ENCODE results near the gene ALX3.
"Not testable (repeated sequence)": the region's sequence is repeated elsewhere in the genome, so short reads cannot be mapped to it uniquely, and the experiment has no call there.

The ALX3 gene

GRCh38 chr1:110088739-110089316, 18.4 kb upstream of the ALX3 start:
- TF ChIP-seq POLR2A (IDR thresholded peaks at IDR 0.05; ENCODE audit: low read depth, low read length) (no peak), POLR2AphosphoS5 (IDR thresholded peaks at IDR 0.05; ENCODE audit: low read depth, low read length) (no peak), TAF1 (IDR thresholded peaks at IDR 0.05; ENCODE audit: borderline replicate concordance, low read depth, low read length) (no peak)
- DNase-seq (ENCODE audit: insufficient read length): no peak
- FAIRE-seq: no peak

GRCh38 chr1:110087812-110088738, 17.6 kb upstream of the ALX3 start:
- FAIRE-seq (peak; percentile 40), DNase-seq (ENCODE audit: insufficient read length) (peak; percentile 54)
- no peak for TF ChIP-seq TAF1 (IDR thresholded peaks at IDR 0.05; ENCODE audit: borderline replicate concordance, low read depth, low read length)
- no peak for TF ChIP-seq POLR2A (IDR thresholded peaks at IDR 0.05; ENCODE audit: low read depth, low read length)
- no peak for TF ChIP-seq POLR2AphosphoS5 (IDR thresholded peaks at IDR 0.05; ENCODE audit: low read depth, low read length)

GRCh38 chr1:110086961-110087360, 16.5 kb upstream of the ALX3 start:
- FAIRE-seq (no peak), DNase-seq (ENCODE audit: insufficient read length) (no peak)
- TF ChIP-seq POLR2A (IDR thresholded peaks at IDR 0.05; ENCODE audit: low read depth, low read length) (no peak), POLR2AphosphoS5 (IDR thresholded peaks at IDR 0.05; ENCODE audit: low read depth, low read length) (no peak)

GRCh38 chr1:110085671-110086070, 15.2 kb upstream of the ALX3 start:
- FAIRE-seq (no peak), DNase-seq (ENCODE audit: insufficient read length) (no peak)
- no peak for TF ChIP-seq POLR2A (IDR thresholded peaks at IDR 0.05; ENCODE audit: low read depth, low read length)
- TF ChIP-seq POLR2AphosphoS5 (IDR thresholded peaks at IDR 0.05; ENCODE audit: low read depth, low read length): no peak
- no peak for TF ChIP-seq TAF1 (IDR thresholded peaks at IDR 0.05; ENCODE audit: borderline replicate concordance, low read depth, low read length)

GRCh38 chr1:110084227-110085078, 14.0 kb upstream of the ALX3 start:
- no peak for FAIRE-seq
- no peak for DNase-seq (ENCODE audit: insufficient read length)
- no peak for TF ChIP-seq TAF1 (IDR thresholded peaks at IDR 0.05; ENCODE audit: borderline replicate concordance, low read depth, low read length)
- peak; percentile 42; the same call in 1 of the 2 replicates for TF ChIP-seq POLR2A (IDR thresholded peaks at IDR 0.05; ENCODE audit: low read depth, low read length)

DNA sequence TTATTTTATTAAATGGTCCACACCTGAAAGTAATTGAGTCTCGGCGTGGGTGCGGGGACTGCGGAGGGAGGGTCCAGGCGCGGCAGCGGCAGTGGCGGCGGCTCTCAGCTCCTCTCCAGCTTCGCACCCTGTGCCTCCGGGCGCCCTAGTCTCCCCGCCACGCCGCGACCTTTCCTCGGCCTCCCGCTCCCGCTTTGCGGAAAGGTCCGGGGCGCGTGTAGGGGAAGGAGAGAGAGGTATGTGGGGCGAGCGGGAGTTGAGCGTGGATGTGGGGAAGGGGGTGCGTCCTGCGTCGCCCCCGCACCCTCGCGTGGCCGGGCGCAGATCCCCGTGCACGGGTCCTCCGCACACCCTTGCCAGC, 13.4 kb upstream of the ALX3 start:
- TF ChIP-seq TAF1 (IDR thresholded peaks at IDR 0.05; ENCODE audit: borderline replicate concordance, low read depth, low read length) (no peak), POLR2AphosphoS5 (IDR thresholded peaks at IDR 0.05; ENCODE audit: low read depth, low read length) (no peak), POLR2A (IDR thresholded peaks at IDR 0.05; ENCODE audit: low read depth, low read length) (no peak)
- DNase-seq (ENCODE audit: insufficient read length) (no peak), FAIRE-seq (no peak)

DNA sequence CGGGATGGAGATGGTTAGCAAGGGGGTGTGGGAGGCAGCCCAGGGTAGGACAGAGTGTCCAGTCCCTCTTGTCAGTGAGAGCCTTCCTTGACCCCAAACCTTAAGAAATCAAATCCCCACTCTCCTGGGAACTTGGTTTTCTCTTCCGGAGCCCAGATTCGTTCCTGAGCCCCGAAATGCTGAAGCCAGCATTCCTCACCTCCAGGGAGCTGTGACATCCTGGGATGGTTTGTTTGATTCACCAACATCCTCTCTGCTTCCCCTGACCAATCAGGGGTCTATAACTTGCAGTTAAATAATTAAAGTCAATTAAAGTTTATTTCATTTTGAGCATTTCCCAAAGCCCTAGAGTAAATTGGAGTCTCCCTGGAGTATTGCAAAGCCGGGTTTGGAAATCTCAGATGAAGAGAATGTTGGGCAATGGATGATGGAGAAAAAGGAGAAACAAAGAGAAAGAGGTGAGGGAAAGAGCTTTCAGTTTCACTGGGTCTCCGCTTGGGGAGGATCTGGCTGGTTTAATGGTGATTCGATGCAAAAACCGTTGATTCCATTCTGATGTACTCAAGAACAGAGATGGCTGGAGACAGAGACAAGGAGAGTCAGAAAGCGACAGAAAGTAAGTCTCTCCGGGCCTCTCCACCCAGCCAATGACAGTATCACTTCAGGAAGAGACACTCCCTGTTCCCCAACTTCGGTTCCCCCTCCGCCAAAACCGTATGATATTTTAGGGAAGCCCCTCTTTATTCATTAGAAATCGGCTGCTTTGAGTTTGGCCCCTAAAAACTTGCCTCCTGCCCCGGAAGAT, 12.8 kb upstream of the ALX3 start:
- FAIRE-seq (no peak), DNase-seq (ENCODE audit: insufficient read length) (no peak)
- TF ChIP-seq POLR2AphosphoS5 (IDR thresholded peaks at IDR 0.05; ENCODE audit: low read depth, low read length) (no peak), POLR2A (IDR thresholded peaks at IDR 0.05; ENCODE audit: low read depth, low read length) (no peak), TAF1 (IDR thresholded peaks at IDR 0.05; ENCODE audit: borderline replicate concordance, low read depth, low read length) (no peak)

- no peak for TF ChIP-seq POLR2AphosphoS5 (IDR thresholded peaks at IDR 0.05; ENCODE audit: low read depth, low read length)
- TF ChIP-seq TAF1 (IDR thresholded peaks at IDR 0.05; ENCODE audit: borderline replicate concordance, low read depth, low read length): no peak
- TF ChIP-seq POLR2A (IDR thresholded peaks at IDR 0.05; ENCODE audit: low read depth, low read length): no peak
- FAIRE-seq (no peak), DNase-seq (ENCODE audit: insufficient read length) (no peak)
Measured at GRCh38 chr1:110082477-110082876, 12.0 kb upstream of the ALX3 start.

DNA sequence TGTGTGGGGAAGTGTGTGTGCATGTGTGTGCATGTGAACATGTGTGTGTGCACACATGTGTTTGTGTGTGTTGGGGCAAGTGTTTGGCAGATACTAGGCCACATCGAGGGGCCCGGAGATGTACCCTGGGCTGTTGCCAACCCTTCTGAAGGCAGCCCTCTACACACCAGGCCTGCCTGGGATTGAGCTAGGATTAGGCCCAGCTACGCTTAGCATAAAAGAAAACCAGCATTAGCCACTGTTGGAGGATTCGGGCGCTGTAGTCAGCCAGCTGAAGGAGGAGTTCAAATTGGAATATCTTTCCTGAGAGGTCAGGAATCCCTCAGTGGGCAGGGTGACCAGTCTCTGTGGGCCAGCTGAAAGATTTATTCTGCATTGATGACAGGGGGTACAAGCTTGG, 10.6 kb upstream of the ALX3 start:
- TF ChIP-seq POLR2AphosphoS5 (IDR thresholded peaks at IDR 0.05; ENCODE audit: low read depth, low read length) (no peak), POLR2A (IDR thresholded peaks at IDR 0.05; ENCODE audit: low read depth, low read length) (no peak), TAF1 (IDR thresholded peaks at IDR 0.05; ENCODE audit: borderline replicate concordance, low read depth, low read length) (no peak)
- no peak for FAIRE-seq
- DNase-seq (ENCODE audit: insufficient read length): no peak

GRCh38 chr1:110079995-110080394, 9.5 kb upstream of the ALX3 start:
- not testable (repeated sequence) for FAIRE-seq; DNase-seq (ENCODE audit: insufficient read length)
